NCI-H446 treated with DMSO at 0.1 percent for 48 hours (cell line): ENCODE data around the gene TGFBR3L.

ENCODE experiments used
- DNase-seq: peaks from one replicate; lab custom pipeline; 2025; lab: John Stamatoyannopoulos, UW

Gene TGFBR3L

DNA sequence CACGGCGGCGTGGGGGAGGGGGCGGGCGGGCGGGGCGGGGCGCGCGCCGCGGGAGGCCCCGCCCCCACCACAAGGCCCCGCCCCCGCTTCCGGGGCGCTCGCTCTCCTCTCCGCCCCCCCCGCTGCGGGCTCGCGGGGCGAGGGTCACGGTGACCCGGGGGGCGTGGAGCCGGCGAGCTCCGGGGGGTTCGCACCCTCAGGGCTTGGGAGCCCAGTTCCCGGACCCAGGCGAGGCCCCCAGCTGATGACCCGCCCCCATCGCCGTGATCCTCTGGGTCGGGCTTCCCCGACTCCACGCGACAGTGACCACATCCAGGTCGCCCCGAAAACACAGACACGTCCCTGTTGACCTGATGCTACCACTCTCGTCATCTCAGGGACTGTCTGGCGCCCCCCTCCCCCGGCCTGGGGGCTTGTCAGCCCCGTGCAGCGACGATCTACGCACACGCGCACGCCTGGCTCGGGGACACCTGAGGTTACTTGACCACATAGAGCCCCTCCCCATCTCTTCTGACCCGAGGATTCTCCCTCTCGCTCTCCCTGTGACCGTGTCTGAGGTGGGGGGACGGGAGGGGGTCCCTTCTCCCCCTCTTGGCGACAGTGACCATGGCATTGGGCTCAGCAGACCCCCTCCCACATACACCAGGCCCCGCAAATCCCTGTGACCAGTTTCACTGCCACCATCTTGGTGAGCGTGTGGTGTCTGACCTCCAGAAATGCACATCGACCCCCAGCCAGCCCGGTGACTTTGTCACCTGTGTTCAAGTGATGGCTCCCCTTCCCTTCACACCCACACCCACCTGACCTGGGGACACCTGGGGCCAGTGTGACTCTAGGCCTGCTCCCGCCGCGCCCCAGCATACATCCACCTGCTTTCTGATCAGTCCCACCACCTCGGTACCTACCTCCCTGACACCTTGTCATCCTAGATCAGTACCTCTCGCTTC, 10.3 kb upstream of the TGFBR3L start:
- DNase-seq: no peak

DNA sequence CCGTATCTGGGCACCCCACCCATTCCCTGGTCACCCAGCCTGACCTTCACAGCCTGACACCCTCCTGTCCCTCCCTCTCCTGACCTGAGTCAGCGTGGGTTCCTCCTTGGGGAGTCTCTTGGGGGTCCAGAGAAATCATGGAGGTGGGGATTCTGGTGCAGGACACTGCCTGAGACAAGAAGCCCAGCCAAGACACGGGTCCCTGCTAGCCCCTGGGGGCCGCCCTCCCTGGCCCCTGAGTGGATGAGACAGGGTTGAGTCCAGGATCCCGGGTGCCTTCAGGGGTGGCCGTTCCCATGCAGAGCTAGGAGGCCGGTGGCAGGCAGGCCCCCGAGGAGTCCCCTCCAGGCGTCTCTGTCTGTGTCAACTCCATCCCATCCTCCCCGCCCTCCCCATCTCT, 9.4 kb upstream of the TGFBR3L start:
- no peak for DNase-seq

DNA sequence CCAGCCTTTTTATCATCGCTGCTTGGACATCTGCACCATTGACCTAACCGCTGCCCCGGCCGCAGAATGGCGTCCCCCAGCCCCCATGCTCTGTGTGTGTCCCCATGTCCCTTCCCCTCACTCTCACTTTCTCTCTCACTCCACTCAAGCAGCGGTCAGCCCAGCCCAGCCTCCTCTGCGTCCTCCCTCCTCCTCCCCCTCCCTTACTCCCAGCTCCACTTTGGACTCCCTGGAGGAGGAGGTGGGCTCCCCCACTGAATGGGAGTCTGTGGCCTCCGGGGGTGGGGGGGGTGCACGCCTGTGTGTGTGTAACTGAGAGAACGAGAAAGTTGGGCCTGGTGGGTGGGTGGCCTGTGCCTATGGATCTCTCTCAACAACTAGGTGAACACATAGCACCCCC, 8.8 kb upstream of the TGFBR3L start:
- DNase-seq: no peak

DNA sequence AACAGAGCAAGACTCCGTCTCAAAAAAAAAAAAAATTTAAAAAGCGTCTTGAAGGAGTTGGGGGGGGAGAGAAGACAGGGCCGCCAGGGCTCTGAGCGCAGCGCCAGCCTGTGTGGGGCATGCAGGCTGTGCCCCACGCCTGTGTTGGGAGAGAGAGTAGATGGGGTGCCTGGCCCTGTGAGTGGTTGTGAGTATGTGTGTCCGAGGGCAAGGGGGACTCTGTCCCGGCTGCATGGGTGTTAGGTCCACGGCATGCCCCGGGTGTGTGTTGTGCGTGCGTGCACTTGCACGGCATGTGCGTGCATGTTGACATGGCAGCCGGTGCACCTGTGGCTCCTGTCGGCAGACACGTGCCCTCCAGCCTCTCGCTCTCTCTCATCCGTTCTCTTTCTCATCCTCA, 7.5 kb upstream of the TGFBR3L start:
- no peak for DNase-seq

DNA sequence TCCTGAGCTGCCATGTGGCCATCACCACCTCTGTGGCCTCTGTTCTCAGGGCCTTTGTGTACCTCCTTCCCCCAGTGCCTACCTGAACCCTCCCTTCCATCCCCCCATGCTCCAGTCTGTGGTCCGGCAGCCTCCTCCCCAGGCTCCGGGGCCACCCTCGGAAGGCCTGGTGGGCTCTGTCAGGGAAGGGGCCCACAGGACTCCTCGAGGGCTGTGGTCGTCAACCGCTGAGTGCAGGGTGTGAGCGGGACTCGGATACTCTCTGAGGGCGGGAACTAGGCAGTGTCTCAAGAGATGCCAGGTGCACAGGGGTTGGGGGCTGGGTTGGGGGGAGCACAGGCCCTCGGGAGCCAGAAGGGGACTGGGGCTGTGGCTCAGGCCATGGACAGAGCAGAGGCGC, 7.1 kb upstream of the TGFBR3L start:
- no peak for DNase-seq

DNA sequence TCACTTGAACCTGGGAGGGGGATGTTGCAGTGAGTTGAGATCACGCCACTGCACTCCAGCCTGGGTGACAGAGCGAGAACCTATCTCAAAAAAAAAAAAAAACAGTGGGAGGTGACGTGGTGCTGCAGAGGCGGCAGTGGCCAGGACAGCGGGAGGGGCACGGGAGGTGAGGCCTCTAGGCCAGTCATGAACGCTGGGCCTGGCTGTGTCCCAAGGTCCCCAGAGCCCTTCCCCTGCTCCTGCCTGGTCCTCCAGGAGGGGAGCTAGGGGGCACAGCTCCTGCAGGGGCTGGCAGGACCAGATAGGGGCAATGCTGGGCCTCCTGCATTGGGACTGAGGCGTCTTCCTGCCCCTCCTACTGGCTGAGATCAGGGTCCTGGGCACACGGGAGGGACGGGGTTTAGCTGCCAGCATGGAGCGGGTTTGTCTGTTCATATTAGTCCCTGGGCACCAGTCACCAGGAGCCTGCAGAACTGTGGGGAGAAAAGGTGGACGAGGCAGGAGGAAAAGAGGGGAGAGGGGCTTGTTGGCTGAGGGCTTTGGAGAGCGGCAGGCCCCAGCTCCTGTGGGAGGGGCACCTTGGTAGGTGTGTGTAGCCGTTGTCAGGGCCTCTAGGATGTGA, 6.4 kb upstream of the TGFBR3L start:
- DNase-seq: no peak

DNA sequence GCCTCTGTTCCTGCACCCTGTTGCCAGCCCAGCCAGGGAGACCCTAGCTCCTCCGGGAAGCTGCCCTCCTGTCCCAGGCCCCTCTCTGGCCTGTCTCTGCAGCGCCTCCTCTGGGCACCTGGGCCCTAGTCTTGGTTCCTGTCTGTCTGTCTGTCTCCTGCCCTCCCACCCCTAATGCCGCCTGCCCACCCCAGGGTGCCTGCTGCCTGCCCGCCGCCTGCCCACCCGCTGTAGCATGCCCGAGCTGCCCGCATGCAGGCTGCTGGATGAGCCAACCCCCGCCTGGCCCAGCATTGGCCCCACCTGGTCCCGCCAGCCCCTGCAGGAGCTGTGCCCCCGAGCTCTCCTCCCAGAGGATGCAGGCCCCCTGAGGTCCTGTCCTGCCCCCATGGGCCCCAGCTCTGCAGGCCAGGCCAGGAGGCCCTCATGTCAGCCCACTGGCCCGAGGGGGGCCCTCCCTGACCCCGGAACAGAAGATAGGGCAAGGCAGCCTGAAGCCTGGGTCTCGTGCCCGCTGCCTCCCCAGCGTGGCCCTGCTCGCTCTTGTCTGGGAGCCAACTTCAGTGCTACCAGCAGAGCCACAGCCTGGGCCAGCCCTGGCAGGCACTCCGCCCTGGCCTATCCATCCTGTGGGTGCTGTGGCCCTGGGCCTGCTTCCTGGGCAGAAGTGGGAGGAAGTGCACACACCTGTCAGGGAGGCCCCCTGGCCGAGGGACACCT, 5.7 kb upstream of the TGFBR3L start:
- DNase-seq: no peak

DNA sequence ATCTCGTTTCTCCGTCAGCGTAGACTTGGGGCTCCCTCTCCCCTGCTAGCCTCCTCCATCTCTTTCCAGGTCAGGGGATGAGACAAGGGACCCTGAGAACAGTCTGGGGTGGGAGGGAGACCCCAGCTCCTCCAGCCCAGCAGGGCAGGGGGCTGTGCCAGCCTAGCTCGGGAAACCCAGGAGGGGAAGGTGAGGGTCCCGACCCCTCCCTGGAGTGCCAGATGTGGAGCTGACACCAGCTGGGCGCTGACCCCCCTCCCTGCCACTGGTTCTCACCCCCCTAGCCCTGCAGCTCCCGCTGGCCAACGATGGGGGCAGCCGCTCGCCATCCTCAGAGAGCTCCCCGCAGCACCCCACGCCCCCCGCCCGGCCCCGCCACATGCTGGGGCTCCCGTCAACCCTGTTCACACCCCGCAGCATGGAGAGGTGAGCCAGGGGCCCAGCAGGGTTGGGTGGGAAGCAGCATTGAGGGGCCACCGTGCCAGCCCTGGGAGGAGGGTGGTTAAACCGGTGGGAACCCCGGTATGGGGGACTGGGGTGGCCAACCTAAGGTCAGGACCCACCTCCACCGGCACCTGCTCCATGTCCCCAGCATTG, 5.1 kb upstream of the TGFBR3L start:
- no peak for DNase-seq

DNA sequence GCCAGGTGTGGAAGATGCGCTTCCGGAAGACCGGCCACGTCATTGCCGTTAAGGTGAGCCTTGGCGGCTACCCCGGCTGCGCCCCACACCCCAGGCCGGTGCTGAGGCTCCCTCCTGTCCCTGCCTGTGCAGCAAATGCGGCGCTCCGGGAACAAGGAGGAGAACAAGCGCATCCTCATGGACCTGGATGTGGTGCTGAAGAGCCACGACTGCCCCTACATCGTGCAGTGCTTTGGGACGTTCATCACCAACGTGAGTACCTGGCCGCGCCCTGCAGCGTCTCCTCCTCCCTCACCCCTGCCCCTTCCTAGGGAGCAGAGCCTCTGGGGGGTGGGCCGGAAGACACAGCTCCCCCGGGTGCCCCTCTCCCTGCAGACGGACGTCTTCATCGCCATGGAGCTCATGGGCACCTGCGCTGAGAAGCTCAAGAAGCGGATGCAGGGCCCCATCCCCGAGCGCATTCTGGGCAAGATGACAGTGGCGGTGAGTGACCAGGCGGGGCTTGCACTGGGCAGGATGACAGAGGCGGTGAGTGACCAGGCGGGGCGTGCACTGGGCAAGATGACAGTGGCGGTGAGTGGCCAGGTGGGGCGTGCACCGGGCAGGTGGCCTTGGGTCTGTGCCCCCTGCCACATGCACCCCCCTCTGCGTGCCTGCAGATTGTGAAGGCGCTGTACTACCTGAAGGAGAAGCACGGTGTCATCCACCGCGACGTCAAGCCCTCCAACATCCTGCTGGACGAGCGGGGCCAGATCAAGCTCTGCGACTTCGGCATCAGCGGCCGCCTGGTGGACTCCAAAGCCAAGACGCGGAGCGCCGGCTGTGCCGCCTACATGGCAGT, 4.1 kb upstream of the TGFBR3L start:
- DNase-seq: no peak

DNA sequence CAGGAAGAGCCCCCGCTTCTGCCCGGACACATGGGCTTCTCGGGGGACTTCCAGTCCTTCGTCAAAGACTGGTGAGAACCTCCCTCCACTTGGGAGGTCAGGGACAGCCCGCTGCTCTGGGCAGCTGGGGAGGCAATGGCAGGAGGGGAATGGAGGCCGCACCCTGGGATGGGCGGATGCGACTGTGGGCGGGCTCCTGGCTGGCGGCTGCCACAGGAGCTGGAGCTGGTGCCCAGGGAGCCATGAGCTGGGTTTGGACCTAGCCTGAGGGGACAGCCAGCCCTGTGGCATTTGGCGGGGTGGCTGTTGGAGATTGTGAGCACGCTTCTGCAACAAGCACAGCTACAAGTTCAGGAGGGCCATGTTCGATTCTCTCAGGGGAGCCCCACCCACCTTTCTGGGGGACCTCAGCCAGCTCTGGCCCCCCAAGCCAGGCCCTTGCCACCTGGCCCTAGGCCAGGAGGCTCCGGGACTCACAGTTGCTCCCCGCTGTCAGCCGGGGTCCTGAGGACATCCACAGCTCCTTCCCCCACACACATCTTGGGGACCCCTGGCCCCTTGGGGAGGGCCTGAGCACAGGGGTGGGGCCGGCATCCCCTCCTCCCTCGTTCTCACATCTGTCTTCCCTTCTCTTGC, 3.0 kb upstream of the TGFBR3L start:
- no peak for DNase-seq

DNA sequence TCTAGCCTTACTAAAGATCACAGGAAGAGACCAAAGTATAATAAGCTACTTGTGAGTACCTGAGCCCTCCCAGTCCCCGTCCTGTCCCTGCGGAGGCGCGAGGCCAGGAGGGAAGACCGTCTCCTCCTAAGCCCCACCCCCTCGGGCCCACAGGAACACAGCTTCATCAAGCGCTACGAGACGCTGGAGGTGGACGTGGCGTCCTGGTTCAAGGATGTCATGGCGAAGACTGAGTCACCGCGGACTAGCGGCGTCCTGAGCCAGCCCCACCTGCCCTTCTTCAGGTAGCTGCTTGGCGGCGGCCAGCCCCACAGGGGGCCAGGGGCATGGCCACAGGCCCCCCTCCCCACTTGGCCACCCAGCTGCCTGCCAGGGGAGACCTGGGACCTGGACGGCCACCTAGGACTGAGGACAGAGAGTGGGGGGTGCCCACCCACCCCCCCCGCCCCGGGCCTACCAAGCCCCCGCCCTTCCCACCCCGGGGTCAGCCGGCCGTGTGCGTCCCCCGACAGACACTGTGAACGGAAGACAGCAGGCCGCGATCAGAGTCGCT, 2.4 kb upstream of the TGFBR3L start:
- no peak for DNase-seq

DNA sequence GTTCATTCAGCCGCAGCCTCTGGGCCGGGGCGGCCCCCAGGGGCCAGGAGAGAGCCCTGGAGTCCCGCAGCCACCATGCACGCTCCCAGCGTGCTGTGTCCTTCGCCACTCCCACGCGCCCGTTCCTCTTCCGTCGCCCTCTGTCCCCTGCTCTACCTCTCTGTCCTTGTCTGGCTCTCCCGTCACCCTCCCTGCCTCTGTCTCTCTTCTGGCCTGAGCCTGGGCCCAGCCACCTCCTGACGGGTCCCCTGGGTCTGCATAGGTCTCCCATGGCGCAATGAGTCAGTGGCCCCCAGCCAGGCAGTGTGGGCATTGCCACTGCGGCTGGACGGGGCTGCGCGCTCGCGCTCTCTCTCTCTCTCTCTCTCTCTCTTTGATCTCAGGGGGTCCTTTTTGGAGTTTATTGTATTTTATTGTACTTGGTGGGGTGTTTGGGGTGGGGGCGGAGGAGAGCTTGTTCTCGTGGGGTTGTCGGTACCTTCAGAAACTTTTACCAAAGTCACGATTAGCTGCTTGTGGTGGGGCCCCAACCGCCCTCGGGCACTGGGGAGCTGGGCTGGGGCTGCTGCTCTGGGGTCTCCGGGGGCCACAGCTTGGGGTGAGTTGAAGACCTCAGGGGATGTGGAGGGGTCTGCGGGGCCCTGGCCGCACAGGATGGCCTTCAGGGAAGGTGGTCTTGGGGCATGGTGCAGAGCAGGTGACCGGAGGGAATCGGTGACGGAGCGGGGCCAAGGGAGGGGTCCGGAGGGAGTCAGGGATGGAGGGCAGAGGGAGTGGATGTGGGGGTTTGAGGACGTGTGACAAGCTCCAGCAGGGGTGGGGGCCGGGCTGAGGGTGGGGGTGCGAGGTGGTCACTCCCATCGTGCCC, 1.7 kb upstream of the TGFBR3L start:
- no peak for DNase-seq

DNA sequence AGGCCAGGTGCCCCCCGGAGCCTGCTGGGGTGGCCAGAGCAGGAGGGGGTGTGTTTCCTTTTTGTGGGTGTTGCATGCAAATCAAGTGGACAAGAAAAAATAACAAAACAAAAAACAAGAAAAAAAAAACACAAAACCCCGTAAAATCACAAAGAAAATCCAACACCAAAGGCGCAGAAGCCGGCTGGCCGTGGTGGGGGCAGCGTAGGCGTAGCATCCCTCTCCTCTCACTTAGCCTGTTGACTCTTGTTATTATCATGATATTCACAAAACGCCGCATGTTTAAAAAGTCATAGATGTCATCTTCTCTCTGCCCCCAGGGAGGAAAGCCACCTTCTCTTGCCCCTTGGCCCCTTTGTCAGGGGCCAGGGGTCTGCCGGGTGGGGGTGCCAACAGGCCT, 978 bp upstream of the TGFBR3L start:
- no peak for DNase-seq

DNA sequence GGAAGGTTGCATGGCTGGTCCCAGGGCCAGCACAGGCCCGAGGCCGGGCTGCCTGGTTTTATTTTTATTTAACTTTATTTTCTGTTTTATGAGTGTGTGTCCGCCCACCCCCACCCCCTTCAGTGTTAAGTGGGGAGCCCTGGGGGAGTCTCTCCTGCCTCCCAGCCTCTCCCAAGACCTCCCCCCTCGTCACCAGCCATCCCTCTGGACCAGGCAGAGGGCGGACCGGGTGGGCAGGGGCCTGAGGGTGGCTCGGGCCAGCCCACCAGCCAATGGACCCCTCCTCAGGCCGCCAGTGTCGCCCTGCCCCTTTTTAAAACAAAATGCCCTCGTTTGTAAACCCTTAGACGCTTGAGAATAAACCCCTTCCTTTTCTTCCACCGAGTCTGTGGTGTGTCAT, 531 bp upstream of the TGFBR3L start:
- no peak for DNase-seq

DNA sequence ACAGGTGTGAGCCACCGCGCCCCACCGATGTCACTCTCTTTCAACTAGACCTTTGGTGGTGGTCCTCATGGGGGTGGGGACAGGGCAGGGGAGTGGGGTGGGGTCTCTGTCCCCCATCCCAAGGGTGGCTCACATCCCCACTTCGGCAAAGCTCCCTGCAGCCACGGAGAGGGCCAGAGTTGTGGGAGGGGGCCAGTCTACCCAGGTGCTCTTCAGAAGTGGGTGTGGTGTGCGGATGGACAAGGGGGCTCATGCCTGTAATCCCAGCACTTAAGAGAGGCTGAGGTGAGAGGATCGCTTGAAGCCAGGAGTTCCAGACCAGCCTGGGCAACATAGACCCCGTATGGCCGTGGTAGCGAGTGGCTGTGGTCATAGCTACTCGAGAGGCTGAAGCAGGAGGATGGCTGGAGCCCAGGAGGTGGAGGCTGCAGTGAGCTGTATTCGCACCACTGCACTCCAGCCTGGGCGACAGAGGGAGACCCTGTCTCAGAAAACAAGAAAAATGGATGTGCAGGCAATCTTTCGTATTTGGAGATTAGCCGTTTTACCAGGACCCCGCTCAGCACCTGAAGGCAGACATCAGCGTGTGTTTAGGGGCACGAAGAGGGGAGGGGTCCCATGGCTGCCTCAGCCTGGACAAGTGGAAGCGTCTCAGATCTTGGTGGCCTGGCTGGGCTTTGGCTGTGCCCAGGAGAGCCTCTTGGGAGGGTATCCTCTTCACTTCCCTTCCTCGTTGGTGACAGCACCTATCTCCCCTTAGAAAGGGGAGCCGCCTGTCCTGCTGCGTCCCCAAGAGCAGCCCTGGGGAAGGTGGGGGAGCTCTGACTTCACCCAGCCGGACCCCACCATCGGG, 846 bp downstream of the TGFBR3L start:
- DNase-seq: no peak

DNA sequence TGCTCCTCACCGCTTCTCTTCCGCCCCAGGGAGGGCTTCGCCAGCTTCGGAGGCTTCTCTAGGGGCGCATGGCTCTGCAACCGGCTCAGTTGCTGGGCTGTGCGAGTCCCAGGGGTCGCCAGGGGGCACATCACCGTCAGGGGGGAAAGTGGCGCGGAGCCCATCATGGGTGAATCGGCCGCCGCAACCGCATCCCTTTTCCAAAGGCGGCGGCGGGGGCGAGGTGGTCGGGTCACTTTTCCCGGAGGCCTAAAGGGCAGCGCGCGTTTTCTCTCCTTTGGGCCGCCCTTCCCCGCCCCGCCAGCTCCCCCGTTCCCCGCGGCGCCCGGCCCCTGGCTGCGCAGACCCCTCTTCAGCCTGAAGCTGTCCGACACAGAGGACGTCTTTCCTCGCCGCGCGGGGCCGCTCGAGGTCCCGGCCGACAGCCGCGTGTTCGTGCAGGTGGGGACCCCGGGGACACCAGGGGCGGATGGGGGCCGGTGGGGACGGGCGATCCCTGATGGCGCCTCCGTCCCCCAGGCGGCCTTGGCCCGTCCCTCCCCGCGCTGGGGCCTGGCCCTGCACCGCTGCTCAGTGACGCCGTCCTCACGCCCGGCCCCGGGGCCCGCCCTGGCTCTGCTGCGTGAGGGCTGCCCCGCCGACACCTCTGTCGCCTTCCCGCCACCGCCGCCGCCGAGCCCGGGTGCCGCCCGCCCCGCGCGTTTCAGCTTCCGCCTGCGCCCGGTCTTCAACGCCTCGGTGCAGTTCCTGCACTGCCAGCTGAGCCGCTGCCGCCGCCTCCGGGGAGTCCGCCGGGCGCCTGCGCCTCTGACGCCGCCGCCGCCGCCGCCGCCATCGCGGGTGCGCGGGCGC, 1.7 kb downstream of the TGFBR3L start:
- no peak for DNase-seq

DNA sequence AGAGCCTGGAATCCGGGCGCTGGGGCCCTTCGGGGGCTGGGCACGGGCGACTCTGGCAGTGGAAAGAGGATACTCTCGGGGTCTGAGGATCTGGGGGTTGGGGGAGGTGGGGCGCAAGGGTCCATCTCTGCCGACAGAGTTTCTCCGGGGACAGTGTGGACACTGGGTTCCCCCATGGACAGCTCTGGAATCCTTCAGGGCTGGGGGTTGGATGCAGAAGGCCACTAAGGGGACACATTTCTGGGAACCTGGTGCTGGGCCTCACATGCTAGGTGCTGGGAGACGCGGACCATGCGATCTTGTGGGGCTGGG, 2.3 kb downstream of the TGFBR3L start:
- no peak for DNase-seq
